ENCODE measurements around the gene SLC36A4.
"Not testable (repeated sequence)": the region's sequence is repeated elsewhere in the genome, so short reads cannot be mapped to it uniquely, and the experiment has no call there.

Gene SLC36A4

DNA sequence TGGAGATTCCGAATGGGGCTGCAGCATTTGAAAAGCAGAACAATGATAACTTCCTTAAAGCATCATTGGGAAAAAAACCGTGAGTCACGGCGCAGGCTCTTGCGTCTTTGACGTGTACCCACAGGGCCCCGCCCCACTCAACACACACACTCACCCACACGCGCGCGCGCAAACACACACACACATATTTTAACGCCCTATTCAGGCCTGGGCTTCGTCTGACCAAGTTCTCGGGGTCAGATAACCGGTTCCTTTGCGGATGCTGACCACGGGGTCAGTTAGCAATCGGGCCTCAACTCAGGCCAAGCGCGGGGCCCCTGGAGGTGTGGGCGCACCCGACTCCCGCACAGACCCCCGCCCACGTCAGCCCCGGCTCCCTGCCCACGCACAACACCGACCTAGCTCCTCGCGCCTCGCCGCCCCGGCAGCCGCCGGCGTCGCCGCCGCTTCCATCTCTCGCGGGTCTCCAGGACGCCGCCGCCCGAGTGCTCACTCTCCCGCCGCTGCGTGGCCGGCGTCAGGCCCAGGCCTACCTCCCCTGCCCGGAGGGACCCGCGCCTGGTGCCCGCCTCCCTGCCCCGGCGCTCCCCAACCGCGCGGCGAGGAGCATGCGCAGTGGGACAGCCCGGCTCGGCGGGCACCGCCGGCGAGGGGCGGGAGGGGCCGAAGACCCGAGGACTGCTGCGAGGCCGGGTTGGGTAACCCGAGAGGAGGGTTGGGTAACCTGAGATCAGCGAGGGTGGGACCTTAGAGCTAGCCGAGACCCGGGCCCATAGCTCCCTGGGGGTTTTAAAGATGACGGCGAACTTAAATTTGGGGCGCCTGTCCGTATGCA is at the start of gene SLC36A4:
Gene SLC36A4, minus strand, starts transcription at position 612 of the 835 bp plus-strand sequence. Its CDS starts 159 bp downstream, at position 453.
- Mint-ChIP-seq H3K27ac (peak within 1 kb of the TSS; percentile 96), H3K9me3 (peaks cover 10% of the 10 kb centered on the region), H3K4me1 (ENCODE audit: low read depth) (peaks cover 50% of the 10 kb centered on the region), H3K4me3 (peak within 1 kb of the TSS; percentile 87), H3K27me3 (no peaks in the 10 kb centered on the region), H3K36me3 (ENCODE audit: low read depth) (peaks cover 5% of the 10 kb centered on the region)
- intact Hi-C loops (cut with micrococcal nuclease): loop anchor here (1.0 to 10.0 kb wide), 6 partner anchors 113 to 930 kb away; partner anchors contain the start of genes C11orf54, CEP295, MED17 and PANX1

GRCh38 chr11:93246790-93247189 is 49.0 kb upstream of the SLC36A4 start:
- H3K36me3 Mint-ChIP-seq (ENCODE audit: low read depth); H3K4me1 Mint-ChIP-seq (ENCODE audit: low read depth); H3K27ac Mint-ChIP-seq; intact Hi-C loops (cut with micrococcal nuclease); H3K4me3 Mint-ChIP-seq; H3K27me3 Mint-ChIP-seq; H3K9me3 Mint-ChIP-seq: not testable (repeated sequence)

DNA sequence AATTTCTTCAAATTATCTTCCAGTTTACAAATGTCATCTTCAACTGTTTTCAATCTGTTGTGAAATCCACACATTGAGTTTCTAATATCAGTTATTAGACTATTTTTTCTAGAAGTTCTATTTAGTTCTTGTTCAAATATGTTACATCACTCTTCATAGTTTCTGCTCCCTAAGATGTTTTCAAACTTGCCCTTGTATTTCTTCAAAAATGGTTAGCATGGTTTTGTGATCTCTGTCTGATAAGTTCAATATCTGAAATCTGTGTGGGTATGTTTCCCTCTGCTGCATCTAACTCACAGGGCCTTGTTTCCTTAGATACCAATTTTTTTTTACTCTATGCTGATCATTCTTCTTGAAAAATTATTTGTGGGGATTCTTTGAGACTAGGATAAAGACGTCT is 46.2 kb upstream of the SLC36A4 start:
- H3K9me3 Mint-ChIP-seq: no peaks in the 10 kb centered on the region
- H3K4me1 Mint-ChIP-seq (ENCODE audit: low read depth): no peaks in the 10 kb centered on the region
- no peak overlapping the region for H3K4me3 Mint-ChIP-seq
- no peak overlapping the region for H3K27ac Mint-ChIP-seq
- intact Hi-C loops (cut with micrococcal nuclease): no loop called here
- no peaks in the 10 kb centered on the region for H3K27me3 Mint-ChIP-seq
- no peaks in the 10 kb centered on the region for H3K36me3 Mint-ChIP-seq (ENCODE audit: low read depth)

- H3K4me3 Mint-ChIP-seq: no peak overlapping the region
- H3K4me1 Mint-ChIP-seq (ENCODE audit: low read depth): no peaks in the 10 kb centered on the region
- H3K27me3 Mint-ChIP-seq: peaks cover 9% of the 10 kb centered on the region
- no peaks in the 10 kb centered on the region for H3K36me3 Mint-ChIP-seq (ENCODE audit: low read depth)
- no peak overlapping the region for H3K27ac Mint-ChIP-seq
- H3K9me3 Mint-ChIP-seq: no peaks in the 10 kb centered on the region
- intact Hi-C loops (cut with micrococcal nuclease): no loop called here
These were observed 42.2 kb upstream of the SLC36A4 start for GRCh38 chr11:93239966-93240365.

DNA sequence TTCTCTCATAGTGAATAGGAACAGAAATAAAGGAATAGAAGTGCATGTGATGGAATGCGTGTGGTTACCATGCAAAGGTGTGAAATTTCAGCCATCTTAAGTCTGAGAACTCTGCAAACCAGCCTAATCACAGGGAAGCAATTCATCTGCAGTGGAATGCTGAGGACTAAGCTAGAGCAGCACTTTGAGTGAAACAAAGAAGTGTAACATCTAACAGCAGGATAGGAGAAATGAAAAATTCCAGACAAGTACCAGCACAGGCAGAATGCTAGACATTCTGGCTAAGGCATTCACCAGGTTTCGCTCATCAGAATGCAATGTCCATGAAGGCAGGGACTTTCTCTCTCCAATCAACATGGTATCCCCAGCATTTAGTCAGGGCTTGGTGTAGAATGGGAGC is 41.2 kb upstream of the SLC36A4 start:
- Mint-ChIP-seq H3K9me3 (no peaks in the 10 kb centered on the region), H3K36me3 (ENCODE audit: low read depth) (no peaks in the 10 kb centered on the region), H3K27ac (no peak overlapping the region), H3K4me3 (no peak overlapping the region), H3K4me1 (ENCODE audit: low read depth) (no peaks in the 10 kb centered on the region), H3K27me3 (peaks cover 9% of the 10 kb centered on the region)
- intact Hi-C loops (cut with micrococcal nuclease): no loop called here

- intact Hi-C loops (cut with micrococcal nuclease): no loop called here
- Mint-ChIP-seq H3K4me3 (no peak overlapping the region), H3K36me3 (ENCODE audit: low read depth) (no peaks in the 10 kb centered on the region), H3K4me1 (ENCODE audit: low read depth) (no peaks in the 10 kb centered on the region), H3K27ac (no peak overlapping the region), H3K9me3 (no peaks in the 10 kb centered on the region), H3K27me3 (peaks cover 9% of the 10 kb centered on the region)
These were observed 39.2 kb upstream of the SLC36A4 start for GRCh38 chr11:93236741-93237675.

- peaks cover 9% of the 10 kb centered on the region for H3K27me3 Mint-ChIP-seq
- no peaks in the 10 kb centered on the region for H3K4me1 Mint-ChIP-seq (ENCODE audit: low read depth)
- no peaks in the 10 kb centered on the region for H3K9me3 Mint-ChIP-seq
- intact Hi-C loops (cut with micrococcal nuclease): loop anchor here (1.0 to 2.0 kb wide), 2 partner anchors 308 to 418 kb away; partner anchors contain the start of gene SMCO4
- no peak overlapping the region for H3K27ac Mint-ChIP-seq
- no peak overlapping the region for H3K4me3 Mint-ChIP-seq
- H3K36me3 Mint-ChIP-seq (ENCODE audit: low read depth): no peaks in the 10 kb centered on the region
These were observed 36.9 kb upstream of the SLC36A4 start for GRCh38 chr11:93234602-93235207.

DNA sequence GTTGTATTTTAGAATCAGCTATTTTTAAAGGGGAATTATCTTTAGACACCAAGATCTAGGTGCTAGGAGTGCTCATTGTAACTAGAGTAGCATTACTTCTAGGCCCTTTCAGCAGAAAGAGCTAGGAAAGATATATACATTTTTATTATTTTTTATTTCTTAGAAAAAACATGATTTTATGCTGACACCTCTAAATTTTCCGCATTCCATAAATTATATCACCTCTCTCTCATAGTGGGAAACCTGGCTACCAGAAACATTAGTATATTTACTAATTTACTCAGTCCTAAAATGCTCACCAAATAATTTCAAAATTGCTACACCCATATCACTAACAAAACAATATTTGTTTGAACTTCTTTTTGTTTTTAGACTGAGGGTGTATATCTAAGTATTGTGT is 32.1 kb upstream of the SLC36A4 start:
- H3K27ac Mint-ChIP-seq: no peak overlapping the region
- H3K27me3 Mint-ChIP-seq: no peaks in the 10 kb centered on the region
- H3K4me3 Mint-ChIP-seq: no peak overlapping the region
- no peaks in the 10 kb centered on the region for H3K36me3 Mint-ChIP-seq (ENCODE audit: low read depth)
- intact Hi-C loops (cut with micrococcal nuclease): loop anchor here (10.0 kb wide), 1 partner anchor 95 kb away; no protein-coding TSS in a partner anchor
- H3K9me3 Mint-ChIP-seq: no peaks in the 10 kb centered on the region
- no peaks in the 10 kb centered on the region for H3K4me1 Mint-ChIP-seq (ENCODE audit: low read depth)

- Mint-ChIP-seq H3K4me3 (no peak overlapping the region), H3K9me3 (no peaks in the 10 kb centered on the region), H3K27me3 (no peaks in the 10 kb centered on the region), H3K36me3 (ENCODE audit: low read depth) (no peaks in the 10 kb centered on the region), H3K27ac (no peak overlapping the region), H3K4me1 (ENCODE audit: low read depth) (peaks cover 5% of the 10 kb centered on the region)
- intact Hi-C loops (cut with micrococcal nuclease): loop anchor here (1.0 to 10.0 kb wide), 2 partner anchors 91 to 283 kb away; no protein-coding TSS in a partner anchor
These were observed 27.9 kb upstream of the SLC36A4 start for GRCh38 chr11:93225662-93226061.

GRCh38 chr11:93221539-93221938 is 23.7 kb upstream of the SLC36A4 start:
- Mint-ChIP-seq H3K27me3 (no peaks in the 10 kb centered on the region), H3K4me1 (ENCODE audit: low read depth) (peaks cover 5% of the 10 kb centered on the region), H3K36me3 (ENCODE audit: low read depth) (no peaks in the 10 kb centered on the region), H3K9me3 (no peaks in the 10 kb centered on the region), H3K4me3 (no peak overlapping the region), H3K27ac (no peak overlapping the region)
- intact Hi-C loops (cut with micrococcal nuclease): loop anchor here (10.0 kb wide), 1 partner anchor 87 kb away; no protein-coding TSS in a partner anchor

GRCh38 chr11:93220078-93220477 is 22.3 kb upstream of the SLC36A4 start:
- no peaks in the 10 kb centered on the region for H3K9me3 Mint-ChIP-seq
- H3K27me3 Mint-ChIP-seq: no peaks in the 10 kb centered on the region
- no peaks in the 10 kb centered on the region for H3K36me3 Mint-ChIP-seq (ENCODE audit: low read depth)
- intact Hi-C loops (cut with micrococcal nuclease): loop anchor here (10.0 kb wide), 1 partner anchor 85 kb away; no protein-coding TSS in a partner anchor
- H3K4me1 Mint-ChIP-seq (ENCODE audit: low read depth): peaks cover 5% of the 10 kb centered on the region
- no peak overlapping the region for H3K4me3 Mint-ChIP-seq
- no peak overlapping the region for H3K27ac Mint-ChIP-seq

- Mint-ChIP-seq H3K27ac (no peak overlapping the region), H3K4me3 (no peak overlapping the region), H3K27me3 (no peaks in the 10 kb centered on the region), H3K9me3 (no peaks in the 10 kb centered on the region), H3K4me1 (ENCODE audit: low read depth) (peaks cover 5% of the 10 kb centered on the region), H3K36me3 (ENCODE audit: low read depth) (no peaks in the 10 kb centered on the region)
- intact Hi-C loops (cut with micrococcal nuclease): no loop called here
These were observed 21.6 kb upstream of the SLC36A4 start for GRCh38 chr11:93219440-93219839.

- no peak overlapping the region for H3K27ac Mint-ChIP-seq
- H3K36me3 Mint-ChIP-seq (ENCODE audit: low read depth): no peaks in the 10 kb centered on the region
- H3K9me3 Mint-ChIP-seq: no peaks in the 10 kb centered on the region
- intact Hi-C loops (cut with micrococcal nuclease): no loop called here
- H3K4me3 Mint-ChIP-seq: no peak overlapping the region
- H3K4me1 Mint-ChIP-seq (ENCODE audit: low read depth): peaks cover 1% of the 10 kb centered on the region
- peaks cover 1% of the 10 kb centered on the region for H3K27me3 Mint-ChIP-seq
These were observed 18.8 kb upstream of the SLC36A4 start for GRCh38 chr11:93216511-93217101.
